ENCODE measurements around the gene TENT4A.

Gene TENT4A

GRCh38 chr5:6719417-6719816 lies 6.2 kb downstream of the TENT4A start:
- TF ChIP-seq, protein P1, sequence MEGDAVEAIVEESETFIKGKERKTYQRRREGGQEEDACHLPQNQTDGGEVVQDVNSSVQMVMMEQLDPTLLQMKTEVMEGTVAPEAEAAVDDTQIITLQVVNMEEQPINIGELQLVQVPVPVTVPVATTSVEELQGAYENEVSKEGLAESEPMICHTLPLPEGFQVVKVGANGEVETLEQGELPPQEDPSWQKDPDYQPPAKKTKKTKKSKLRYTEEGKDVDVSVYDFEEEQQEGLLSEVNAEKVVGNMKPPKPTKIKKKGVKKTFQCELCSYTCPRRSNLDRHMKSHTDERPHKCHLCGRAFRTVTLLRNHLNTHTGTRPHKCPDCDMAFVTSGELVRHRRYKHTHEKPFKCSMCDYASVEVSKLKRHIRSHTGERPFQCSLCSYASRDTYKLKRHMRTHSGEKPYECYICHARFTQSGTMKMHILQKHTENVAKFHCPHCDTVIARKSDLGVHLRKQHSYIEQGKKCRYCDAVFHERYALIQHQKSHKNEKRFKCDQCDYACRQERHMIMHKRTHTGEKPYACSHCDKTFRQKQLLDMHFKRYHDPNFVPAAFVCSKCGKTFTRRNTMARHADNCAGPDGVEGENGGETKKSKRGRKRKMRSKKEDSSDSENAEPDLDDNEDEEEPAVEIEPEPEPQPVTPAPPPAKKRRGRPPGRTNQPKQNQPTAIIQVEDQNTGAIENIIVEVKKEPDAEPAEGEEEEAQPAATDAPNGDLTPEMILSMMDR (IDR thresholded peaks at IDR 0.05), result no peak

DNA sequence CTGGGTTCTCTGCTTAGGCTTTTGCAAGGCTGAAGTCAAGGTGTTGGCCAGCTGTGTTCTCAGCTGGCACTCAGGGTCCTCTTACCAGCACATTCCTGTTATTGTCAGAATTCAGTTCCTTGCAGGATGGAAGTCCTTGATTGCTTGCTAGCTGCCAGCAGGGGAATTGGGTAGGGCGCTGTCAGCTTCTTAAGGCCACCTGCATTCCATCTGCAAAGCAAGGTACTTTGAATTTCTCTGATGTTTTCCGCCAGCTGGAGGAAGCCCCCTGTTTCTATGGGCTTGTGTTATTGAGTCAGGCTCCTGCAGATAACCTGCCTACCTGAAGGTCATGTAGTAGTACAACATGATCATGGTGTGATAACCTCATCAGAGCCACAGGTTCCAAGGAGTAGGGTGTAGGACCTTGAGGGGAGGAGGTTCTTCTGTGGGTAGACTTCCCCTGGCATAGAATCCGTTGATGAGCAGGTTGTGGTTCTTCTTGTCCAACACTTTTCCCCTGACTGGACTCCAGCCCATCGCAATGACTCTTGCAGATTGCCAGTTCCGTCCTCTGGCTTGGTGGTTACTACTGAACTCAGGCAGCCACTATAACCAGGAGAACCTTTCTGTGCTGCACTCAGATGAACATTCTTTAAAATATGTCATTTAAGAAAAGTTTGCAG lies 6.8 kb downstream of the TENT4A start:
- TF ChIP-seq, protein P1 (IDR thresholded peaks at IDR 0.05), result no peak

DNA sequence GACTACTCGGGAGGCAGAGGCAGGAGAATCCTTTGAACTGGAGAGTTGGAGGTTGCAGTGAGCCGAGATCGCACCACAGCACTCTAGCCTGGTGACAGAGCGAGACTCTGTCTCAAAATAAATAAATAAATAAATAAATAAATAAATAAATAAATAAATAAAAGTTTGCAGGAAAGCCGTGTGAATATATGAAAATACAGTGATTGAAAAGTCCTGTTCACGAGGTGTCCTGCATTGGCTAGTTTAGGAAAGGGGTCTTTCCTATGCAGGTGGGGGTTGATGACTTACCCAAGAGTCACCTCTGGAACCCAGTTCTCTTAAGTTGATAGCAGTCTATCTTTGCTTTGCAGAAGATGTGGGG lies 7.3 kb downstream of the TENT4A start:
- TF ChIP-seq, protein P1 (IDR thresholded peaks at IDR 0.05), result no peak

DNA sequence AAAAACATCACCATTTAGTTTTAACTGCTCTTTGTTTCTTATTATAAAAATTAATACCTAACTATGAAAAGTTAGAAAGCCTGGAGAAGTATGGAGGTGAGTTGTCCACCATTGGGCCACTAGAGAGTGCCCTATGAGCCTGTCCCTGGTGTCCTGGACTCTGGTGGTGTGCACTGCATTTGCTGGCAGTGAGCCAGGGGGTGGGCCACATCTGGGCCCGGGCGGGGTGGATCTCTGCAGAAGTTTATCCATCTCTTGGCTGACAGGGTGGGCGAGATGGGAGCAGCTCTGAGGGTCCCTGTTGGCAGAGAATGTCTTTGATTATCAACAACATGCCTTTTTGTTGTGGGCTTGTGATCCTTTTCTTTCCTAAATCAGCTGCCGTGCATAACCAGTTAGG lies 8.2 kb downstream of the TENT4A start:
- TF ChIP-seq, protein P1 (IDR thresholded peaks at IDR 0.05), result no peak

GRCh38 chr5:6722015-6722414 lies 8.8 kb downstream of the TENT4A start:
- TF ChIP-seq, protein P1 (IDR thresholded peaks at IDR 0.05), result no peak

GRCh38 chr5:6723122-6723815 lies 10.0 kb downstream of the TENT4A start:
- TF ChIP-seq, protein P1 (IDR thresholded peaks at IDR 0.05), result no peak

GRCh38 chr5:6723816-6724300 lies 10.6 kb downstream of the TENT4A start:
- TF ChIP-seq, protein P1 (IDR thresholded peaks at IDR 0.05), result no peak

Data from LNCAP (cell line).